Lower leg skin (tissue), 3 donors: ENCODE results near the gene CCBE1.

Experiments
- POLR2A ChIP-seq, 2 donors: fragments of 450-650 bp; IDR thresholded peaks; one replicate each; pipeline ENCODE4 v1.6.1; 2016 to 2017; ENCODE audit warnings: antibody characterized with exemption in 2 of 2, mild to moderate bottlenecking in 1 of 2, moderate library complexity in 1 of 2
- TF ChIP-seq, protein P1 (sequence below), 3 donors: fragments of 450-650 bp; IDR thresholded peaks; one replicate each; pipeline ENCODE4 v1.5.1; 2016; ENCODE audit warnings: antibody characterized with exemption in 3 of 3, mild to moderate bottlenecking in 3 of 3, moderate library complexity in 2 of 3

DNA sequence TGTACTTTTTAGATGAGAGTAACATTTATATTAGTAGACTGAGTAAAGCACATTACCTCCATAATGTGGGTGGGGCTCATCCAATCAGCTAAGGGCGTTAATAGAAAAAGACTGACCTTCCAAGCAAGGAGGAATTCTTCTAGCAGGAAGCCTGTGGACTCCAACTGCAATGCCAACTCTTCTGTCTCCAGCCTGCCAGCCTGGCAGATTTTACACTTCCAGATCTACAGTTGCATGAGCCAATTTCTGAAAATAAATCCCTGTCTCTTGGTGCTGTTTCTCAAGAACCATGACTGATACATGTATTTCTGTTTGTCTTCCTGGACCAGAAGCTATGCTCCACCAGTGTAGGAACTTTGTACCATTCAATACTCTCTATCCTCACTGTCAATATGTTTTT lies 269.2 kb downstream of the CCBE1 start:
- TF ChIP-seq, protein P1, sequence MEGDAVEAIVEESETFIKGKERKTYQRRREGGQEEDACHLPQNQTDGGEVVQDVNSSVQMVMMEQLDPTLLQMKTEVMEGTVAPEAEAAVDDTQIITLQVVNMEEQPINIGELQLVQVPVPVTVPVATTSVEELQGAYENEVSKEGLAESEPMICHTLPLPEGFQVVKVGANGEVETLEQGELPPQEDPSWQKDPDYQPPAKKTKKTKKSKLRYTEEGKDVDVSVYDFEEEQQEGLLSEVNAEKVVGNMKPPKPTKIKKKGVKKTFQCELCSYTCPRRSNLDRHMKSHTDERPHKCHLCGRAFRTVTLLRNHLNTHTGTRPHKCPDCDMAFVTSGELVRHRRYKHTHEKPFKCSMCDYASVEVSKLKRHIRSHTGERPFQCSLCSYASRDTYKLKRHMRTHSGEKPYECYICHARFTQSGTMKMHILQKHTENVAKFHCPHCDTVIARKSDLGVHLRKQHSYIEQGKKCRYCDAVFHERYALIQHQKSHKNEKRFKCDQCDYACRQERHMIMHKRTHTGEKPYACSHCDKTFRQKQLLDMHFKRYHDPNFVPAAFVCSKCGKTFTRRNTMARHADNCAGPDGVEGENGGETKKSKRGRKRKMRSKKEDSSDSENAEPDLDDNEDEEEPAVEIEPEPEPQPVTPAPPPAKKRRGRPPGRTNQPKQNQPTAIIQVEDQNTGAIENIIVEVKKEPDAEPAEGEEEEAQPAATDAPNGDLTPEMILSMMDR (IDR thresholded peaks at IDR 0.05): no peak
- TF ChIP-seq POLR2A (IDR thresholded peaks at IDR 0.05): no peak
